ENCODE measurements around the gene PPP6R2.

- TF ChIP-seq CTCF (IDR thresholded peaks at IDR 0.05) (no peak), POLR2AphosphoS5 (IDR thresholded peaks at IDR 0.05) (peak in 1 of 3 donors; percentile 55), POLR2A (IDR thresholded peaks at IDR 0.05) (no peak)
These were observed 36.1 kb upstream of the PPP6R2 start, which contains the start of gene PLXNB2 for GRCh38 chr22:50306753-50307749.

All from breast epithelium (tissue), 3 donors.